GM23248 (cell line): Measurements from ENCODE around the gene FNDC3B. TPM values are rescaled to one million over a fixed set of nuclear protein-coding genes. Genes with fewer than 3 reads are reported as not detected.

Experiments used
- DNase-seq: peaks from one replicate; pipeline ENCODE4 v3.0.0-alpha.2; 2015
- H2AFZ ChIP-seq: fragments of 200-600 bp; sonication (generic); 2 replicates; pipeline ENCODE4 v1.6.1; 2016; ENCODE audit warnings: antibody characterized with exemption
- H3F3A ChIP-seq: fragments of 200-600 bp; sonication (generic); 2 replicates; pipeline ENCODE4 v1.6.1; 2016; ENCODE audit warnings: mild to moderate bottlenecking, antibody characterized with exemption, mixed run types; ENCODE audit not compliant: insufficient read depth
- H3K27ac ChIP-seq: fragments of 200-600 bp; sonication (generic); 2 replicates; pipeline ENCODE4 v1.5.1; 2016; ENCODE audit warnings: mild to moderate bottlenecking
- H3K27me3 ChIP-seq: fragments of 200-600 bp; sonication (generic); replicated peaks from 2 replicates; pipeline ENCODE4 v1.6.1; 2016; ENCODE audit warnings: mild to moderate bottlenecking; ENCODE audit not compliant: insufficient read depth
- H3K36me3 ChIP-seq: fragments of 200-600 bp; sonication (generic); 2 replicates; pipeline ENCODE4 v1.6.1; 2016; ENCODE audit warnings: low read depth, mild to moderate bottlenecking
- H3K4me1 ChIP-seq: fragments of 200-600 bp; sonication (generic); 2 replicates; pipeline ENCODE4 v1.6.1; 2016; ENCODE audit warnings: mild to moderate bottlenecking; ENCODE audit not compliant: insufficient read depth
- H3K4me2 ChIP-seq: fragments of 200-600 bp; sonication (generic); one replicate; pipeline ENCODE4 v1.6.1; 2016; ENCODE audit warnings: mild to moderate bottlenecking; ENCODE audit not compliant: unreplicated experiment
- H3K4me3 ChIP-seq: fragments of 200-600 bp; sonication (generic); 2 replicates; pipeline ENCODE4 v1.5.1; 2016; ENCODE audit warnings: mild to moderate bottlenecking
- H3K79me2 ChIP-seq: fragments of 200-600 bp; sonication (generic); 2 replicates; pipeline ENCODE4 v1.6.1; 2016; ENCODE audit warnings: mild to moderate bottlenecking; ENCODE audit not compliant: insufficient read depth
- H3K9ac ChIP-seq: fragments of 200-600 bp; sonication (generic); 2 replicates; pipeline ENCODE4 v1.6.1; 2016; ENCODE audit warnings: mild to moderate bottlenecking
- H3K9me2 ChIP-seq: fragments of 200-600 bp; sonication (generic); 2 replicates; pipeline ENCODE4 v1.6.1; 2016; ENCODE audit warnings: mixed run types, mild to moderate bottlenecking, moderate library complexity; ENCODE audit not compliant: insufficient read depth
- H3K9me3 ChIP-seq: fragments of 200-600 bp; sonication (generic); one replicate; pipeline ENCODE4 v1.6.1; 2017; ENCODE audit warnings: low read depth
- H4K20me1 ChIP-seq: fragments of 200-600 bp; sonication (generic); 2 replicates; pipeline ENCODE4 v1.6.0; 2016; ENCODE audit not compliant: insufficient read depth
- EZH2 ChIP-seq: fragments of 200-600 bp; sonication (generic); IDR thresholded peaks from 2 replicates; pipeline ENCODE4 v1.6.1; 2018; ENCODE audit warnings: antibody characterized with exemption, mild to moderate bottlenecking; ENCODE audit not compliant: insufficient read depth, poor library complexity, severe bottlenecking
- EZH2phosphoT487 ChIP-seq: fragments of 200-600 bp; sonication (generic); IDR thresholded peaks from 2 replicates; pipeline ENCODE4 v1.6.1; 2018; ENCODE audit warnings: antibody characterized with exemption, moderate library complexity, mild to moderate bottlenecking, low read depth; ENCODE audit not compliant: insufficient read depth
- WGBS, 2 experiments: methylation state at CpG; one replicate each; pipeline ENCODE4 v1.1.6; 2015 to 2017; ENCODE audit warnings: low lambda C conversion rate in 2 of 2, low coverage in 1 of 2; ENCODE audit errors: missing lambda C conversion rate in 2 of 2; 5-methylcytosine and 5-hydroxymethylcytosine counted together
- in situ Hi-C: fragments of 300-500 bp; cut with MboI; formaldehyde crosslinking; loops from 2 replicates; pipeline ENCODE4 v1.15.0; 2020
- polyA plus RNA-seq: library from polyadenylated mRNA; unstranded; fragments of >200 nt; fragmentation: Nextera tagmentation; extraction: Ambion mirVana; gene quantifications from 2 replicates; pipeline ENCODE4 v1.2.1, GENCODE V29; 2016
- total RNA-seq: library from RNA; depleted of rRNA; stranded (reverse); fragments of >200 nt; shearing (Covaris generic); gene quantifications from 2 replicates; pipeline ENCODE4 v1.2.3, GENCODE V29; 2014

The FNDC3B gene
- total and polyA plus RNA-seq, 2 experiments from 2014 or later, result 85.5 to 123 TPM

GRCh38 chr3:172226831-172227230 lies 187.5 kb downstream of the FNDC3B start:
- Histone ChIP-seq H3K4me3 (no peak overlapping the region), H3F3A (peaks cover 58% of the 10 kb centered on the region), H3K27ac (no peak overlapping the region), H3K9me2 (no peaks in the 10 kb centered on the region), H3K79me2 (peaks cover 100% of the 10 kb centered on the region), H3K36me3 (peaks cover 41% of the 10 kb centered on the region), H2AFZ (no peak overlapping the region), H3K9me3 (no peaks in the 10 kb centered on the region), H3K27me3 (no peaks in the 10 kb centered on the region), H4K20me1 (0 out of 2 replicates have a peak, but pooled peaks cover 7% of the 10 kb centered on the region), H3K4me1 (peaks cover 17% of the 10 kb centered on the region), H3K9ac (no peak overlapping the region), H3K4me2 (no peak overlapping the region)
- DNase-seq, result no peak
- no peak for TF ChIP-seq EZH2
- TF ChIP-seq EZH2phosphoT487, result no peak
- in situ Hi-C loops, result no loop called here
- 98 to 100% methylated on average over 5 of the region's 5 CpGs for WGBS, 2 experiments

DNA sequence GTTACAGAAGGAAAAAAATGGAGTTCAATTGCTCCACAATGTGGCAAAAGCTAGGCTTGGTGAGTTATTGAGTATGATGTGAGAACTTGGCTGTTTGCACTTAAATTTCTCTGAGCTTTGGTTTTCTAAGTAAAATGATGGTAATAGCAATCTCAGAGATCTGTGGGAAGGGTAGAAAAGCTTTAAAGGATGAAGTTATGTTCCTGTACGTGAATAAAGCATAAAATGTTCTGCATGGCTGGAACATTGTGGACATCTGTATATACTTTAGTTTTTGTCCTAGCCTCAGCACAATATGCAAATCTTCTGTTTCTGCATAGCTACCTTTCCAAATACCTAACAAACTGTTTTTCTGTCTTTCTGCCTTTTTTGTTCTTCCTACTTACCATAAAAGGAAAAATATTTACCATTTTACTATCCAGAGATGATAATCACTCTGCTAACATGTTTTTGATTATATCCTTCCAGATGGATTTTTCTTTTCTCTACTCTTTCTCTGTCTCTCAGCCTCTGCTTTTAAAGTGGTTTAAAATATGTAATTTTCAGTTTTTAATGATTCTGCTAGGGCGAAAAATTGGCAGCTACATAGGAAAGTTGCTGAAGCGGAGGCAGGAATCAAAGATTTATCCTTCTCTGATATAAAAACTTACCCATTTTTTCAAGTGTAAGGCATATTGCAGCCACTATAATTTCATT lies 188.1 kb downstream of the FNDC3B start:
- 0 out of 2 replicates have a peak, but pooled peaks cover 7% of the 10 kb centered on the region for H4K20me1 ChIP-seq
- TF ChIP-seq EZH2, result no peak
- TF ChIP-seq EZH2phosphoT487, result no peak
- H3K9ac ChIP-seq, result no peak overlapping the region
- H3K79me2 ChIP-seq, result peaks cover 100% of the 10 kb centered on the region
- in situ Hi-C loops, result no loop called here
- peaks cover 11% of the 10 kb centered on the region for H3K4me1 ChIP-seq
- H2AFZ ChIP-seq, result no peak overlapping the region
- H3K36me3 ChIP-seq, result peaks cover 41% of the 10 kb centered on the region
- no peaks in the 10 kb centered on the region for H3K9me2 ChIP-seq
- no peaks in the 10 kb centered on the region for H3K9me3 ChIP-seq
- 67 to 70% methylated on average over 3 of the region's 3 CpGs for WGBS, 2 experiments
- no peak overlapping the region for H3K27ac ChIP-seq
- no peaks in the 10 kb centered on the region for H3K27me3 ChIP-seq
- DNase-seq, result no peak
- H3F3A ChIP-seq, result peaks cover 51% of the 10 kb centered on the region
- H3K4me2 ChIP-seq, result no peak overlapping the region
- no peak overlapping the region for H3K4me3 ChIP-seq

DNA sequence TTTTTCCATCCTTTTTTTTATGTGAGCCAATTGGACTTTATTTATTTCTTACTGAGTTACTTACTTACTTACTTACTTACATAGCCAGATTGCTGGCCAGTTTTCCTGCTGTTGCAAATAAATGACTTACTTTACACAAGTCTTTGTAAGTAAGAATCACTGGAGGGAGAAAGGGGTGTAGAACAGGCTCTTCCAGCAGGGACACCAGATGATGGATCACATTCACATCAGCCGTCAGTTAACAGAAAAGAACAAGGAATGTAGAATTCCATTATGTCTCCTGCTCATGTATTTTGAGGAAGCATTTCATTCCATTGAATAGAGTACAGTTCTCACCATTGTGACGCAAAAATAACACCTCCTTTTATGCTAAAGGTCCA lies 188.6 kb downstream of the FNDC3B start:
- Histone ChIP-seq H3K27me3 (no peaks in the 10 kb centered on the region), H3K79me2 (peaks cover 100% of the 10 kb centered on the region), H3K4me3 (no peak overlapping the region), H3K9me2 (no peaks in the 10 kb centered on the region), H3K27ac (no peak overlapping the region), H3K9me3 (no peaks in the 10 kb centered on the region), H3K36me3 (peaks cover 45% of the 10 kb centered on the region), H3K4me2 (no peak overlapping the region), H3K4me1 (peaks cover 6% of the 10 kb centered on the region), H3K9ac (no peak overlapping the region), H2AFZ (no peak overlapping the region), H4K20me1 (0 out of 2 replicates have a peak, but pooled peaks cover 7% of the 10 kb centered on the region), H3F3A (peaks cover 46% of the 10 kb centered on the region)
- no peak for DNase-seq
- 66 to 70% methylated on average over 2 of the region's 2 CpGs for WGBS, 2 experiments
- in situ Hi-C loops, result no loop called here
- TF ChIP-seq EZH2phosphoT487, result no peak
- no peak for TF ChIP-seq EZH2

- H3K9me2 ChIP-seq, result no peaks in the 10 kb centered on the region
- H2AFZ ChIP-seq, result no peak overlapping the region
- H3K9me3 ChIP-seq, result no peaks in the 10 kb centered on the region
- no peaks in the 10 kb centered on the region for H3K4me1 ChIP-seq
- no peaks in the 10 kb centered on the region for H3K27me3 ChIP-seq
- no peak for DNase-seq
- H3K36me3 ChIP-seq, result peaks cover 47% of the 10 kb centered on the region
- no peak overlapping the region for H3K27ac ChIP-seq
- no peak overlapping the region for H3K9ac ChIP-seq
- H3K4me2 ChIP-seq, result no peak overlapping the region
- H4K20me1 ChIP-seq, result 0 out of 2 replicates have a peak, but pooled peaks cover 14% of the 10 kb centered on the region
- H3F3A ChIP-seq, result peaks cover 31% of the 10 kb centered on the region
- no peak overlapping the region for H3K4me3 ChIP-seq
- in situ Hi-C loops, result no loop called here
- WGBS, 2 experiments, result 94 to 100% methylated on average over 1 of the region's 1 CpG
- H3K79me2 ChIP-seq, result peaks cover 100% of the 10 kb centered on the region
- no peak for TF ChIP-seq EZH2phosphoT487
- TF ChIP-seq EZH2, result no peak
These were observed 190.1 kb downstream of the FNDC3B start for GRCh38 chr3:172229462-172229861.
